Stimulated activated memory B cell treated with anti-CD40 and anti-IgM and Interleukin-4, amounts not matched to agents 10 μg/mL and 1 μg/mL and 100 μg/mL, for 72 hours (primary cell): ENCODE results near the gene ST14.
"Not testable (repeated sequence)": the region's sequence is repeated elsewhere in the genome, so short reads cannot be mapped to it uniquely, and the experiment has no call there.

Experiments used
- ATAC-seq: fragments of 150-1000 bp; cut with Tn5 transposase; 2 replicates; pipeline ENCODE4 v1.10.0; 2021
- H3K27ac Mint-ChIP-seq: one replicate; pipeline ENCODE4 v1.8.0; 2022; ENCODE audit warnings: mild to moderate bottlenecking, mixed read lengths
- H3K27me3 Mint-ChIP-seq: one replicate; pipeline ENCODE4 v1.8.0; 2022; ENCODE audit warnings: mixed read lengths
- H3K36me3 Mint-ChIP-seq: one replicate; pipeline ENCODE4 v1.8.0; 2022; ENCODE audit warnings: mixed read lengths
- H3K4me1 Mint-ChIP-seq: one replicate; pipeline ENCODE4 v1.8.0; 2022; ENCODE audit warnings: mixed read lengths
- H3K4me3 Mint-ChIP-seq: one replicate; pipeline ENCODE4 v1.8.0; 2022; ENCODE audit warnings: mild to moderate bottlenecking, moderate library complexity, mixed read lengths
- H3K9me3 Mint-ChIP-seq: one replicate; pipeline ENCODE4 v1.8.0; 2022; ENCODE audit warnings: mixed read lengths

Gene ST14

DNA sequence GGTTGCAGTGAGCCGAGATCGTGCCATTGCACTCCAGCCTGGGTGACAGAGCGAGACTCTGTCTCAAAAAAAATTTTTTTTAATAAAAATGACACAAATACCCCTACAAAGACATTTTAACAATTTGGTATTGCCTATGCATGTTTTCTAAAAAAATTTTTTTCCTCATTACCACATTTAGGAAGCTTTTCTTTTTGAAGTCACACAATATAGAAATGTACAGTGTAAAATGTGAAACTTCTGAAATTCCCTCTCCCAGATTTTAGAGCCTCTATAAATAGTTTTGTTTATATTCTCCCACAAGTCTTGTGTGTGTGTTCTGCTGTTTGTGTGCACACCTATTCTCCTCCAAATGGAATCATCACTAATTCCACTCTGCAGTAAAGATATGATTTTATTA, 7.6 kb downstream of the ST14 start:
- Mint-ChIP-seq H3K27me3 (no peaks in the 10 kb centered on the region), H3K4me1 (peaks cover 82% of the 10 kb centered on the region), H3K27ac (peak overlapping the region; percentile 87), H3K4me3 (no peak overlapping the region), H3K9me3 (no peaks in the 10 kb centered on the region), H3K36me3 (peaks cover 8% of the 10 kb centered on the region)
- ATAC-seq = no peak

DNA sequence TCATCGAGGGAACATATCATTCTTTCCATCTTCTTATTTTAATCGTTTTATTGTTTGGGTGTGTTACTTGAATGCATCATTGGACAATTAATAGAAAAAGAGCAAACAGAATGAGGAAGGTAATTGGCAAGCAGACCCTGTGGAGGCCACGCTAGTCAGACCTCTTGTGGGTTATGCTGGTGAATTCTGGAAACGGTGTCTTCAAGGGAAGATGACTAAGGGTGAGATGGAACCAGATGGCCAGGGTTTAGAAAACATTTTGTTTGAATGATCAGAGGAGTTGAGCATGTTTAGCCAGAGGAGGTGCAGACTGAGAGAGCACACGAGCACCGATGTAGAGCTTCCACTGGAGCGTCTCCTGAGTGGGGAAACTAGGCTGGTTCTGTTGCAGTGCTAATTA, 8.5 kb downstream of the ST14 start:
- H3K4me1 Mint-ChIP-seq = peaks cover 82% of the 10 kb centered on the region
- H3K27ac Mint-ChIP-seq = peak overlapping the region; percentile 87
- no peaks in the 10 kb centered on the region for H3K9me3 Mint-ChIP-seq
- no peak for ATAC-seq
- H3K27me3 Mint-ChIP-seq = no peaks in the 10 kb centered on the region
- peaks cover 8% of the 10 kb centered on the region for H3K36me3 Mint-ChIP-seq
- H3K4me3 Mint-ChIP-seq = peak overlapping the region; percentile 4

DNA sequence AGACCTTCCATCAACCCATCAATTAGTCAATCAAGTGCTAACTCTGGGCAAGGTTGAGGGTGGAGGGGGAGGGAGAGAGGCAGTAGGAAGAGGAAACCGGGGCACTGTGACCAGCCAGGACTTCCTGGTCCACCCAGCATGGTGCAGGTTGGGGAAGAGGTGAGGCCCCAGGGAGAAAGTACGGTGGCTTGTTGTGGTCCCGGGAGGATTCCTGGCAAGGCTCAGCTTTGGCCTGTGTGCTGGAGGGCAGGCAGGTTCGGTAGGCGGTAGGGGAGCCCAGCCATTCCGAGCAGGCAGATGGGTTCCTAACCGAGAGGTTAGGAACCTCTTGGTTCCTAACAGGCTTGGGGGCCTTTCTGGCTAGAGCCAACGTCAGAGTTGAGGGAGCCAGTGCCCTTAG, 10.8 kb downstream of the ST14 start:
- H3K9me3 Mint-ChIP-seq = peaks cover 8% of the 10 kb centered on the region
- peaks cover 18% of the 10 kb centered on the region for H3K36me3 Mint-ChIP-seq
- peaks cover 79% of the 10 kb centered on the region for H3K4me1 Mint-ChIP-seq
- H3K27ac Mint-ChIP-seq = peak overlapping the region; percentile 88
- no peaks in the 10 kb centered on the region for H3K27me3 Mint-ChIP-seq
- H3K4me3 Mint-ChIP-seq = no peak overlapping the region
- no peak for ATAC-seq

DNA sequence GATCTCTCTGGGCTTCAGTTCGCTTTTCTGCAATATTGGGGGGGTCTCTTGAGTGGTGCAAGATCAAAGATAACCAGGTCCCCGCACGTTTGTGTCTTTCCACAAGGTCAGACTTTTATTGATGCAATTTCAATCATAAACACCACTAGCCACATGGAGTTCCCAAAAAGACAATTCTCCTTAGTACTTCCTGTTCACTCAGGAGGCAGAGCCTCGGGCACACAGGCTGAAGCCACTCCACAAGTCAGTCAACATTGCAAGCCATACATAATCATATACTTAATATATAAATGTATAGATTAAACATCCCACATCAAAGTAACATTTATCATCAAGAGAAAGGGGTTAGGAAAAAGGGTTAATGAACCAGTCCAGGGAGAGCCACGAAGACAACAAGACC, 12.0 kb downstream of the ST14 start:
- no peaks in the 10 kb centered on the region for H3K27me3 Mint-ChIP-seq
- peaks cover 20% of the 10 kb centered on the region for H3K36me3 Mint-ChIP-seq
- H3K27ac Mint-ChIP-seq = peak overlapping the region; percentile 55
- H3K9me3 Mint-ChIP-seq = peaks cover 8% of the 10 kb centered on the region
- peaks cover 83% of the 10 kb centered on the region for H3K4me1 Mint-ChIP-seq
- ATAC-seq = no peak
- no peak overlapping the region for H3K4me3 Mint-ChIP-seq

DNA sequence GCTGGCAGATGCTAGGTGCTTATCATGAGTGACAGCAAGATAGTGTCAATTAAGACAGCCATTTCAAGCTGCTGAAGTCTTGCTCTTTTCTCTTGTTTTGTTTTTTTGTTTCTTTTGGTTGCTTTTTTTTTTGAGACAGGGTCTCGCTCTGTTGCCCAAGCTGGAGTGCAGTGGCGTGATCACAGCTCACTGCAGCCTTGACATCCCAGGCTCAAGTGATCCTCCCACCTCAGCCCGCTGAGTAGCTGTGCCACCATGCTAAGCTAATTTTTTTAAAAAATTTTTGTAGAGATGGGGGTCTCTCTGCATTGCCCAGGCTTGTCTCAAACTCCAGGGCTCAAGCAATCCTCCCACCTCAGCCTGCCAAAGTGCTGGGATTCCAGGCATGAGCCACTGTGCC, 12.4 kb downstream of the ST14 start:
- not testable (repeated sequence) for H3K4me3 Mint-ChIP-seq

DNA sequence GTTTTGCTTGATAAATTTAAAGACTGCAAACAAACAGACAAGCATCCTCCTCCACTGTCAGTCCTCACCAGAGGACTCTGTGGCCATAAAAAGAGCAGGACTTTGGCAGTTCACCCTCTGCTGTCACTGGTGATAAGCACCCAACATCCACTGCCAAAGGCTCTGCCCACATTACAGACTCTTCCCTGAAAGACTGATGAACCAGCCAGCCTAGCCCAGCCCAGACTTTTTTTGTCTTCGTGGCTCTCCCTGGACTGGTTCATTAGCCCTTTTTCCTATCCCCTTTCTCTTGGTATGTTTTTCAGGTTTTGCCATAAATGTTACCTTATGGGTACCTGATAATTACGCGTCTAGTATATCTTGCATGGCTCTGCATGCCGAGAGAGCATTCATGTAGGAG, 15.1 kb downstream of the ST14 start:
- H3K4me1 Mint-ChIP-seq = peaks cover 75% of the 10 kb centered on the region
- H3K27me3 Mint-ChIP-seq = no peaks in the 10 kb centered on the region
- H3K4me3 Mint-ChIP-seq = no peak overlapping the region
- H3K9me3 Mint-ChIP-seq = peaks cover 8% of the 10 kb centered on the region
- peaks cover 14% of the 10 kb centered on the region for H3K36me3 Mint-ChIP-seq
- ATAC-seq = no peak
- H3K27ac Mint-ChIP-seq = peak overlapping the region; percentile 54

More for the DNA sequence above, 12.4 kb downstream of the ST14 start:
- peak overlapping the region; percentile 55 for H3K27ac Mint-ChIP-seq
- not testable (repeated sequence) for H3K9me3 Mint-ChIP-seq, H3K27me3 Mint-ChIP-seq, ATAC-seq
- H3K36me3 Mint-ChIP-seq = peaks cover 20% of the 10 kb centered on the region
- peaks cover 79% of the 10 kb centered on the region for H3K4me1 Mint-ChIP-seq

DNA sequence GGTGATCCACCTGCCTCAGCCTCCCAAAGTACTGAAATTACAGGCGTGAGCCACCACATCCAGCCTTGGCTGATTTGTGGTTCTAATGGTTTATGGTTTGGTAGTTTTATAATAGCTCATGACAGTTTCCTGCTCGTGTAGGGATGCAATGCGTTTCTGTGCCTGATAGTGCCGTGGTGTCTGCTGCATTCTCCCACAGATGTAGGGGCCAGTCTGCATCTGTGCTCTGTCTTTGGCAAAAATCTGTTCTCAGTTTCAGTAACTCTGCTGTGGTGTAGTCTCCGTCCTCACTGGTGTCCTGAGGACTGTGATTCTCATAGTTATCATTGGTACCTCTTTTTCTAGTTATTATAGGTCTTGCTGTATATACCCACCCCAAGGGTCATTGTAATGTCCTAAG, 16.3 kb downstream of the ST14 start:
- peak; percentile 44 for ATAC-seq
- Mint-ChIP-seq H3K4me3 (no peak overlapping the region), H3K9me3 (peaks cover 8% of the 10 kb centered on the region), H3K36me3 (peaks cover 12% of the 10 kb centered on the region), H3K27ac (peak overlapping the region; percentile 54), H3K4me1 (peaks cover 75% of the 10 kb centered on the region), H3K27me3 (no peaks in the 10 kb centered on the region)

DNA sequence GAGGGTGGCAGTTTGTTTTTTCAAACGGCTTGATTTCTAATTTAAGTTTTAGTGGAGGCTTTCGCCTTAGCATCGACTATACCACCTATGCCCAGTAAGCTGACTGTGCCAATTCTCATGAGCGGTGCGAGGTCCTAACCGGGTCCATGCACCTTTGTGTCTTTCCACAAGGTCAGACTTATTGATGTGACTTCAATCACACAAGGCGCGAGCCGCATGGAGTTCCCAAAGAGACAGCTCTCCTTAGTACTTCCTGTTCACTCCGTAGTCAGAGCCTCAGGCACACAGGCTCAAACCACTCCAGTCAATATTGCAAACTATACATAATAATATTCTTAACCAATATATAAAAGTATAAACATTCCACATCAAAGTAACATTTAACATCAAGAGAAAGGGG, 18.2 kb downstream of the ST14 start:
- Mint-ChIP-seq H3K36me3 (peaks cover 12% of the 10 kb centered on the region), H3K27me3 (no peaks in the 10 kb centered on the region), H3K4me1 (peaks cover 73% of the 10 kb centered on the region)

DNA sequence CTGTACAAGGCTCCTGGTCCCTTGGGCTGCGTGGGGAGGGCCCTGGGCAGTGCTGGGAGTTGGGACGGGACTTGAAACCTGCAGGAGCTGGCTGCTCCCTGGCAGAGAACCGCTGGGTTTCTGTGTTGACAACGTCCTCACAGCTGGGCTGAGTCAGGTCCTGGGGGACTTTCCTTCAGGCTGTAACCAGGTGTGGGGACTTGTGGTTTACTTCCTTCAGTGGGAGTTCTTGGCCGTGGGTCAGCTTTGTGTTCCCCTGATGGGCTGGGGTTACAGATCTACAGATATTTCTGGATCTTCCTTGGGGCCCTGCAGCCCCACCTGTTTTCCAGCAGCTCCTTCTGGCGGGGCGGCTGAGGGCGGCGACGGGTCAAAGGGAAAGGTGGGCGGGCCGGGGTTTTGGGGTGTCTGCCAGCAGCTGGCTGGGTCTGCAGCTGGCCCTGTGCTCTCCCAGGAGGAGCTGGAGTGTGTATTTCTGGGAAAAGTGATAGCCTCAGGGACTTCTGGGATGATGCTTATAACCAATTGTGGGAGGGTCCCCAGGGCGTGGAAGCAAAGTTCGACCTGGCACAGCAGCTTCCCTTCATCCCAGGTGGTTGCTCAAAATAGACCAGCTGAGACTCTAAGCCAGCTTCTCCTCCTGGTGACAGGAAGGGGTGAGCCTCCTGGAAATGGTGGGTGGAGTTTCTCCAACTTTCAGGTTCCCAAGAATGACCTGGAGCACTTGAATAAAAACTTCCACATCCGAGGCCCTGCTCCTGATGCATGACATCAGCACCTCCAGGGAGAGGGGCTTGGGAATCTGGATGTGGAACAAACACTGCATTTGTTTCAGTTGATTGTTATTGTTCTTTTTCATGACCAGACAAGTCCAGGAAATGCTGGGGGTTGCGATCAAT, 19.1 kb downstream of the ST14 start:
- H3K4me3 Mint-ChIP-seq = no peak overlapping the region
- peaks cover 68% of the 10 kb centered on the region for H3K4me1 Mint-ChIP-seq
- peak overlapping the region; percentile 89 for H3K27ac Mint-ChIP-seq
- H3K9me3 Mint-ChIP-seq = peaks cover 8% of the 10 kb centered on the region
- no peaks in the 10 kb centered on the region for H3K27me3 Mint-ChIP-seq
- ATAC-seq = no peak
- H3K36me3 Mint-ChIP-seq = peaks cover 12% of the 10 kb centered on the region

More for the DNA sequence above, 18.2 kb downstream of the ST14 start:
- Mint-ChIP-seq H3K27ac (peak overlapping the region; percentile 89), H3K4me3 (no peak overlapping the region), H3K9me3 (peaks cover 8% of the 10 kb centered on the region)
- ATAC-seq = no peak

DNA sequence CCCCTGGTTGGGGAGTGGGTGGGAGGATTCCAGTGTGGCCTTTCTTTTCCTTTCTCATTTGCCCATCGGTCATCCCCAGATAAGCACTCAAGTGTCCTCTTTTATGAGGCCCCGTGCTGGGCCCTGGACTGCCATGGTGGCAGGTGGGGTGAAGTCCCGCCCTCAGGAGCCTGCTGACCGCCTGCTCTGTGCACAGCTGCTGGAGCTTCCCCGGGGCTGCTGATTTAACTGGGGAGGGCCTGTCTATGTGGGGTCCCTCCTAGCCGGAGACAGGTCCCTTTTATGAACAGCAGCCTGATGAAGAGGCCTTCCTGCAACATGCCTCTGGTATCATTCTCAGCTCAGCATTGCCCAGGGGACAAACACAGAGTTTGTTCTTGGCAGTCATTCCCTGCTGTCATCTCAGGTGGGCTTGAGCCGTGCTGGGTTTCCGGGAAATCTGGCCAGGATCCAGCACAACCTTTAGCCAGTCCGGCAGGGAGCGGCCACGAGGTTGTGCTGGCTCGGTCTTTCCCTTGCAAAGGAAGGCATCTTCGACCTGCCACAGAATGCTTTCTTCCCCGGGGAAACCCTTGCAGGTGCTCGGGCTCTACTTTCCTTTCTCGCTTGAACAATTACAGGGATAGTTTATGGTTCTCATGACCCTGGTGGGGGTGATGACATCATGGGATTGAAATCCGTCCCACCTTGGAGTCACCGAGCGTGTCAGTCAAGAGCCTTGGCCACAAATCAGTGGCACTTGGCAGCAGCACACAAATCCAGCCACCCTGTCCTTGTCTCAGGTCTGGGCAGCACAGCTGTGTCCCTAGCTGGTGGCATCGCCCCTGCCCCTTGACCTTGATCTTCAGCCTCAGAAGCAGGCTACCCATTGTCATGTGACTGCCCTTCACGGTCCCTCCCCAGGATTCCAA, 20.1 kb downstream of the ST14 start:
- Mint-ChIP-seq H3K27ac (peak overlapping the region; percentile 89), H3K9me3 (peaks cover 6% of the 10 kb centered on the region), H3K4me1 (peaks cover 70% of the 10 kb centered on the region), H3K27me3 (no peaks in the 10 kb centered on the region), H3K36me3 (peaks cover 9% of the 10 kb centered on the region), H3K4me3 (no peak overlapping the region)
- no peak for ATAC-seq

DNA sequence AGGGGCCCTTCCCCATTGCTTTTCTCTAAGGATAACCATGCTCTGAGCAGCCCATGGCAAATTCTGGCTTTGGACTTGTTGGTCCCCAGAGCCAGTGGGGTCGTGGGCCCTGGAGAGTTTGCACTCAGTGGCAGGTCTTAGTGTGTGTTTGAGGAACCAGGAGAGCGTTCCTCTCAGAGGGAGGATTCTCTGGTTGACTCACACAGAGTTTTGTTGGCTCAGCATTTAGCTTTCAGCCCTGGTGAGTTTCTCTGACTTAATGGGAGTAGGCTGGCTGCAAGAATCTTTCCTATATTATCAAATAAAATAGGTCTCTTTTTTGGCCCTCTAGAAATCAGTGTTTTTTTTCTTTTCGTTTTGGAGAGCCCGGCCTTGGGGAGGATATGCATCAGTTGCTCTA, 20.9 kb downstream of the ST14 start:
- peak overlapping the region; percentile 55 for H3K4me3 Mint-ChIP-seq
- H3K27ac Mint-ChIP-seq = peak overlapping the region; percentile 89
- peak; percentile 77 for ATAC-seq

DNA sequence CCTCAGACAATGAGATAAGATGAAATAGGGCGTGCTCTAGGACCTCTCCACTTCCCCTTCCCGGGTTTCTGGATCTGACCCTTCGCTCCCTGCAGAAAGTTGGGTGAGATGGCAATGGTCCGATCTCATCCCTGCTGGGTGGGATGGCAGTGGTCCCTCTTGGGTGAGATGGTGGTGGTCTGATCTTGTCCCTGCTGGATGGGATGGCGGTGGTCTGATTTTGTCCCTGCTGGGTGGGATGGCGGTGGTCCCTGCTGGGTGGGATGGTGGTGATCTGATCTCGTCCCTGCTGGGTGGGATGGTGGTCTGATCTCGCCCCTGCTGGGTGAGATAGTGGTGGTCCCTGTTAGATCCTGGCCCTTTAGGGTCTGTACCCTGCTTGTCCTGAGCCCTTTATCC, 21.3 kb downstream of the ST14 start:
- no peaks in the 10 kb centered on the region for H3K9me3 Mint-ChIP-seq
- H3K4me1 Mint-ChIP-seq = peaks cover 65% of the 10 kb centered on the region
- H3K27me3 Mint-ChIP-seq = no peaks in the 10 kb centered on the region
- H3K4me3 Mint-ChIP-seq = peak overlapping the region; percentile 55
- ATAC-seq = peak; percentile 22
- no peaks in the 10 kb centered on the region for H3K36me3 Mint-ChIP-seq
- H3K27ac Mint-ChIP-seq = peak overlapping the region; percentile 89

More for the DNA sequence above, 20.9 kb downstream of the ST14 start:
- H3K4me1 Mint-ChIP-seq = peaks cover 69% of the 10 kb centered on the region
- no peaks in the 10 kb centered on the region for H3K9me3 Mint-ChIP-seq
- no peaks in the 10 kb centered on the region for H3K27me3 Mint-ChIP-seq
- peaks cover under 1% of the 10 kb centered on the region for H3K36me3 Mint-ChIP-seq

DNA sequence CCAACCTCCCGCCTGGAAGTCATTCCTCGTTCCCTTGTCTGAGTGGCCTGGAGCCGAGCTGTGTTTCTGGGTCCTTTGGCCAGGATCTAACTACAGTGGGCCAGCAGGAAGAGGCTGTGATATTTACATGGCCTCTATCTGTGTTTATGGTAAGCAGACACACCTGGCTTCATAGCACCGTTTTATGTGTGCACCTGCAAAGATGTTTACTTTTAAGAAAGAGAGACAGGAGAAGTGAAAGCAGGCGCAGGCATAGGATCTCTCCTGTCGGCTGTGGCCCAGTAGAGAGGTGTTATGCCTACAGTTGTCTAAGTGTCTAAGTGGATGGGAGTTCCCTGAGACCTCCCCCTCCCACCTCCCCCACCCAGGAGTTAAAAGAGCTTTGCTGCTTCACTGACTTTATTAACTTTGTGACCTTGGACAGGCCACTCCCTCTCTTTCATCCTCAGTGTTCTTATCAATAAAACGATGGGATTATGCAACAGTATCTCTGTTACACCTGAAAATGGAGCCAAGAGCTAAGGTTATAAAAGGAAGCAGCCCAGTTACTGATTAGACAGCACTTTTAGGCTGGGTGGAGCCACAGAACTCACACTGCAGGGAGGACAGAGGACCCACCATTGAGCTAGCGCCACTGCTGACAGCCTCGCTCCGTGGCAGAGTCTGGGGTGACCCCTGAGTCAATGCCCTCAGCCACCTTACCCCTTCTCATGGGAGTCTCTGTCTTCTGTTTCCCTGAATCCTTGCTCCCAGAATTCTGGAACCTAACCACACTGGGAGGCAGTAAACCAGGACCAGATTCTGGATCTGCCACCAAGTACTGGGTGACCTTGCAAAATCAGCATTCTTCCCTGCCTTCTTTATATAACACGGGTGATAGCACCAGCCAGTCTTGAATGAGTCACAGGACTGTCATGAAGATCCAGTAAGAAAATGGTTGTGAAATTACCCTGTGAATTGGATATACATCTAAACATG, 22.0 kb downstream of the ST14 start:
- H3K27ac Mint-ChIP-seq = peak overlapping the region; percentile 89
- no peaks in the 10 kb centered on the region for H3K36me3 Mint-ChIP-seq
- peaks cover 65% of the 10 kb centered on the region for H3K4me1 Mint-ChIP-seq
- peak; percentile 93 for ATAC-seq
- peak overlapping the region; percentile 55 for H3K4me3 Mint-ChIP-seq
- no peaks in the 10 kb centered on the region for H3K27me3 Mint-ChIP-seq
- H3K9me3 Mint-ChIP-seq = no peaks in the 10 kb centered on the region

DNA sequence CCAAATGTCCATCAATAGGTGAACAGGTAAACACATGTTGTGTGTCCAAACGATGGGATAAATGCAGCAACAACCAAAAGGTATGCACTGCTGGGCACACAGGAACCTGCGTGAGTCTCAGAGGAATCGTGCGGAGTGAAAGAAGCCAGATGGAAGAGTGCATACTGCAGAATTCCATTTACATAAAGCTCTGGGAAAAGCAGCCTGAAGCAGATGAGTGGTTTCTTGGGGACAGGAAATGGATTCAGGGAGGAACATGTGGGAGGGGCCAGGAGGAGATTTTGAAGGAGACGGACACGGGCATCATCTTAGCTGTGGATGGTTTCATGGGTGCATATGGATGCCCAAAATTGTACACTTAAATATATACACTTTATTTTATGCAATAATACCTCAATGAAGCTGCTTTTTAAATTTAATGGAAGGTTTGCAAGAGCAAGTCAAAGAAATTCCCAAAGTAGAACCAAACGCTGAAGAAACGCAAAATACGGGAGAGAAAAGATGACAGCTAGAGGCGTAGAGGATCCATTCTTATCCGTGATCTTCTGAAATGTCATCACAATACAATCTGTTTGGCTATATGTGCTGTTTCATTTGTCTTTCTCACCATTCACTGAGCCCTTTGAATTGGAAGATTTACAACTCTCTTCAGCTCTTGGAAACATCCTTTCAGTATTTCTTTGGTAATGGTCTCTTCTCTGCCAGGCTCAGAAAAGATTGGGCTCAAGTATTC, 24.5 kb downstream of the ST14 start:
- Mint-ChIP-seq H3K4me1 (peaks cover 71% of the 10 kb centered on the region), H3K27ac (peak overlapping the region; percentile 51), H3K36me3 (peaks cover 7% of the 10 kb centered on the region), H3K27me3 (no peaks in the 10 kb centered on the region), H3K4me3 (no peak overlapping the region), H3K9me3 (no peaks in the 10 kb centered on the region)
- ATAC-seq = no peak
